OCI-LY7 (cell line): Measurements from ENCODE around the gene NKG7.
A peak's percentile ranks its signal among the peaks of the same experiment; 100 is the strongest.

ENCODE experiments used
- EZH2phosphoT487 ChIP-seq: fragments of 200-600 bp; sonication (generic); IDR thresholded peaks from 2 replicates; pipeline ENCODE4 v1.6.1; 2018; ENCODE audit warnings: low read depth, borderline replicate concordance, mild to moderate bottlenecking, mixed run types, antibody characterized with exemption, low read length, moderate library complexity, mixed read lengths
- TF ChIP-seq, protein P1 (sequence below): fragments of 200-600 bp; sonication (generic); conservative IDR thresholded peaks from 2 replicates; pipeline ENCODE4 v1.5.1; 2014; ENCODE audit warnings: mild to moderate bottlenecking, antibody characterized with exemption, low read length, moderate library complexity, mixed read lengths

DNA sequence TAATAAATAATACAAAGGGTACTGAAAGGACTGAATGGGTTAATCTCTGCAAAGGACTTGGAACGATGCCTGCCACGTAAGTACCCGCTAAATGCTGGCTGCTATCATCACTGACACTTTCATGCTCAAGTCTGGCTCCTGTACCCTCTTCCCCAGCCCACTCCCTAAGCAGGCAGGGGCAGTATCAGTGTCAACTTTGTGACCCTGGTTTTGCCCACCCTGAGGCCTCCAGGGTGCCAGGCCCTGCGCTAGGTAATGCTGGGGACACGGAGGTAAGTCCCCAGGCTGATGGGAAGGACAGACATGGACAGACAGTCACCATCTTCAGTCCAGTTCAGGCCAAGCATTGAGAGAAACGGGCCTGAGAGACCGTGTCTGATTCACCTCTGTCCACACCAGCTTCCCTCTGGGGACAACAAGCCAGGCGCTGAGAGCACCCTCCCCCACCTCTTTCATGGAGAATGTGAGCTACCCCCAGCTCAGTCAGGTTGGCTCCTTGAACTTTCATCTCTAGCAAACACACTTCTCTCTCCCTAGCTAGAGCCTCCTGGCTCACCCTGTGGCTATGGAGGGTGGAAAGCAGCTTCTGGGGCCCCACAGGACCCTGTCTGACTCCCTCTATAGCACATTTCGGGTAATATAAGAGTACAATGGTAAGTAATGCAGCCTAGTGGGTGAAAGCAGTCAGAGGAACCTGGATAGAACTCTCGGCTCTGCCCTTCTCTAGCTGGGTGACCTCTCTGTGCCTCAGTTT lies 7.1 kb downstream of the NKG7 start:
- TF ChIP-seq, protein P1, sequence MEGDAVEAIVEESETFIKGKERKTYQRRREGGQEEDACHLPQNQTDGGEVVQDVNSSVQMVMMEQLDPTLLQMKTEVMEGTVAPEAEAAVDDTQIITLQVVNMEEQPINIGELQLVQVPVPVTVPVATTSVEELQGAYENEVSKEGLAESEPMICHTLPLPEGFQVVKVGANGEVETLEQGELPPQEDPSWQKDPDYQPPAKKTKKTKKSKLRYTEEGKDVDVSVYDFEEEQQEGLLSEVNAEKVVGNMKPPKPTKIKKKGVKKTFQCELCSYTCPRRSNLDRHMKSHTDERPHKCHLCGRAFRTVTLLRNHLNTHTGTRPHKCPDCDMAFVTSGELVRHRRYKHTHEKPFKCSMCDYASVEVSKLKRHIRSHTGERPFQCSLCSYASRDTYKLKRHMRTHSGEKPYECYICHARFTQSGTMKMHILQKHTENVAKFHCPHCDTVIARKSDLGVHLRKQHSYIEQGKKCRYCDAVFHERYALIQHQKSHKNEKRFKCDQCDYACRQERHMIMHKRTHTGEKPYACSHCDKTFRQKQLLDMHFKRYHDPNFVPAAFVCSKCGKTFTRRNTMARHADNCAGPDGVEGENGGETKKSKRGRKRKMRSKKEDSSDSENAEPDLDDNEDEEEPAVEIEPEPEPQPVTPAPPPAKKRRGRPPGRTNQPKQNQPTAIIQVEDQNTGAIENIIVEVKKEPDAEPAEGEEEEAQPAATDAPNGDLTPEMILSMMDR, result peak; percentile 49
- no peak for TF ChIP-seq EZH2phosphoT487
